Stimulated activated CD8-positive, alpha-beta memory T cell treated with anti-CD3 and anti-CD28 coated beads, Interleukin-4, amount 100 ng/mL, for 1 hour (primary cell): ENCODE data around the gene CSNK2A2.

Experiments used
- DNase-seq, 2 donors: peaks; one replicate each; pipeline ENCODE4 v3.0.0-alpha.2; 2020; ENCODE audit warnings: low read depth in 2 of 2, low spot score in 1 of 2

The CSNK2A2 gene

DNA sequence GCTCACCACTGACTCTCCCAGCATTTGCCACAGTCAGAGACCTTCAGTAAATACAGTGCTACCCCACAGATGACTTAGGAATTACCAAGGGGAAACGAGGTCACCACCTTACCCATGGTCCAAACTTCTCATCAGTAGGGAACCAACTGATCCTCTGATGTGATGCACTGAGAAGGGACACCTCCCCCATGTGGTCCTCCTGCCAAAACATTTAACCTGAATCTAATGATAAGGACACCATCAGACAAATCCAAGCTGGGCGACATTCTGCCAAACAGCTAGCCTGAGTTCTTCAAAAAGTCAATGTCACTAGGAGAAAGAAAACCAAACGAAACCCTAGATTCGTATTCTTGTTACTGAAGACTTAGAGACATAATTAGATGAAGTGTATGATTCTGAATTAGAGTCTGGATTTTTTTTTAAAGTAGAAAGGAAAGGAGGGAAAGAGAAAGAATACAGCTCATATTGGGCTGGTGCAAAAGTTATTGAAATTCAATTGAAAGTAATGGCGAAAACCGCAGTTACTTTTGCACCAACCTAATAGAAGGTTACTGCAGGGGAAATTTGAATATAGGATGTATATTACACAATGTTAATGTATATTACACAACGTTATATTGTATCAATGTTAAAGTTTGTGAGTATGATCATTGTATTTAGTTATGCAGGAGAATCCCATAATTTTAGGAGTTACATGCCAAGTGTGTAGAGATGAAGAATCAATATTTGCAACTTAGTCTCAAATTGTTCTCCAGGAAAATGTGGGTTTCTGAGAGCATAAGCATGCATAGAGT, 2.3 kb upstream of the CSNK2A2 start:
- DNase-seq = no peak

DNA sequence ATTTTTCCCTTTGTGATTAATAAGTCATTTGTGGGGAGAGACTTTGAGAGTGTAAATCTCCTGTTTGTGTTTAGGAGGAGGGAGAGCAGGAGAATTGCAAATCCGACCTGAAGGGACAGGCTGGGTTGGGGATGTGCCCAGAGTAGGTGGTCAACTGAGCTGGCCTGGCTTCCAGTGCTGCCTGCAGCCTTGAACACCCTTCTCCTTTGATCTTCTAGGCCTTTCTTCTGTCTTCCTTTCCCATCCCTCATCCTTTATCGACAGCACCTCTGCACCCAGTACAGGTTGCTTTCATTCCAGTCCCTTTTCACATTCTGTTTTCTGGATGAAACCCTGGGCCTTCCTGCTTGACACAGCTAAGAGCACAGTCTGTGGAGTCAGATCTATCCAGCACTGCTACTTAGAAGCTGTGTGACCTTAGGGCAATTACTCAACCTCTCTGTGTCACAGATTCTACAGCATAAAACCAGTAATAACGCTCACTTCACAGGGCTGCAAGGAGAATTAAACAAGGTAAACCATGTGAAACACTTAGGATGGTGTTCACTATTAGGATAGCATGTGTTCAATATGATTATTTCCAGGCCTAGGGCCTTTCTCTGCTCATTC, 1.0 kb upstream of the CSNK2A2 start:
- DNase-seq = no peak

DNA sequence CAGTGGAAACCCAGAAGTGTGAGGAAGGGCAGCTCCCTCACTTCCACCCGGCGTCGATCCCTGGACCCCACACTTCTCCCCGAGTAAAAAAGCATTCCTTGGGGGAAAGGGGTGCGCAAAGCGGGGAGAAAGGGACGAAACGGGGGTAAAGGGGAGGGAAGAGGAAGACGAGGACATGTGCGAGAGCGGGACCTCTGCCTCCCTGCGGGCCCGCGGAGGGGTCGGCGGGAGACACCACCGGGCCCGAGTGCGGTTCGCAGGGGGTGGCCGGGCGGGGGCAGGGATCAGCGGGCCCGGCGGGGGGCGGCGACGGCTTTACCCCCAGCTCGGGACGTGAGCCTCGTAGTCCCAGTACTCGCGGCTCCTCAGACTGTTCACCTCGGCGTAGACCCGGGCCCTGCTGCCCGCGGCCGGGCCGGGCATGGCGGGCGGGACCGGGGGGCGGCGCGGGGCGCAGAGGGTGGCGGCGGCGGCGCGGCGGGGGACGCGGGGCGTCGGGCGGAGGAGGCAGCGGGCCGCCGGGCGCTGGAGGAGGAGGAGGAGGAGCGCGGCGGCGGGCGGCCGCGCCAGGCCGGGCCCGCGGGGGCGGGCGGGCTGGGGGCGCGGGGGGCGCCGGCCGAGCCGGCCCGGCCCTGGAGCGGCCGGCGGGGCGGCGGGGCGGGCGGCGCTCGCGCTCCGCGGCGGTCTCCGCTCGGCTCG, 443 bp downstream of the CSNK2A2 start:
- DNase-seq = no peak

DNA sequence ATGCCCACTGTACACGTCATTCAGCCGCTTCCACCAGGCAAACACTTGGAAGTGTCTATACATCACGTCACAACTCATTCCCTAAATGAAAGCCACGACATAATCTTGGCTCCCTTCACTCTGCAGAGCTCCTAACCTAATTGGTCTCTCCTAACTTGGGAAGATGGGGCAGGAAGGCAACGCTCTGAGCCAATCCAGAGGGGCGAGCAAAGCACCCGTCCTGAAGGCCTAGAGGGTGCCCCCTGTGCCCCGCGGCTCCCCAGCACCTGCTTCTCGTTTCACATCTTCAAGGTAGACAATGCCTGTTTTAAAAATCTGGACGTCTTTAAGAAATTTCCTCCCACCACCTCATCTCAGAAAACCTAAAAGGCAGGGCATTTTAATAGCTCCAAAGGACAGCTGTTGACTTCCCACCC, 1.0 kb downstream of the CSNK2A2 start:
- DNase-seq = no peak

DNA sequence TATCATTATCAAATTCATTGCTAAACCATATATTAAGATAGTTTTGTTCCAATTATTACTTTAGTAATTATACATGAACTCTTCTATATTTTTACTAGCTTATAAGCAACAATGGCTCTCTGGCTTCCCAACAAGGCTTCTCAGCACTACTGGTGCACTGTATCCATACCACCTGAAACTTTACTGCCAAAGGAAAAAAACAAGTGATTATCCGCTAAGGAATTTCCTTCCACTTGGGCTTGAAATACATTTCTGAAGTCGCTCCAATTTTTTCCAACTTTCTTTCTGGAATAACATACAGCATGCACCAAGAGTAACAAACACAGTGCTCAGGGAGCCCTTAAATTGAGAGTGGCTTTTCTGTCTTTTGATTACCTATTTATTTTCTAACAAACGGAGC, 2.1 kb downstream of the CSNK2A2 start:
- DNase-seq = no peak

DNA sequence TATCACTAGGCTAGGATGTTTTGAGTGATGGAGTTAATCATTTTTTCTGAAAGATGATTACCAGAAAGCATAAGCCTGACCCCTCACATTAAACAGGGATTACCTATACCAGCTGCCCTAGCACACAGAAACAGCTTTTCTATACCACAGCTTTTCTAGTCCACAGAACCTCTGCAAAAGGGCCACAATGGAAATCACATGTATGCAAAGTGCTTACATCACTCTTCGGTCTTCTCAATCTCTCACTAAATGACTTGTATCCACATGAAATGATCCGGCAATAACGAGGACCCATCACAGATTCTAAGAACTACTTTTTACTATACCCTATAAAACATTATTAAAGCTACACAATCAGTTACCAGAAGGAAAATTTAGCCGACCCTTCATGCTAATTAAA, 2.6 kb downstream of the CSNK2A2 start:
- no peak for DNase-seq

DNA sequence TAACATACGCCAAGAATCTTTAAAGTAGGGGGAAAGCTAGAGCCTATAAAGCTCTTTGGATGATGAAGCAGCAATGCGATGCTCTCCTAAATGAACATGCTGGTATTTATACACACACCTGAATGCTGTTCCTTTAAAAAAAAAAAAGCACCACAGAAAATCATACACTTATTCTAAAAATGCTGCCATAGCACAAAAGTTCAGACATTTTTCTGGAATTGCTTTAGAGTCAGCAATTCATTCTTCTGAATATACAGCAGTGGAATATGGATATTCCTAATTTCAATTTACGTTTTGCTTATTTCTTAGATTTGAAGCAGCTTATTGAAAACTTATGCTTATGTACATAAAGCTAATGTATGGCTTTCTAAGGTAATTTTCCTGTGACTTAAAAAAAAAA, 3.1 kb downstream of the CSNK2A2 start:
- no peak for DNase-seq

DNA sequence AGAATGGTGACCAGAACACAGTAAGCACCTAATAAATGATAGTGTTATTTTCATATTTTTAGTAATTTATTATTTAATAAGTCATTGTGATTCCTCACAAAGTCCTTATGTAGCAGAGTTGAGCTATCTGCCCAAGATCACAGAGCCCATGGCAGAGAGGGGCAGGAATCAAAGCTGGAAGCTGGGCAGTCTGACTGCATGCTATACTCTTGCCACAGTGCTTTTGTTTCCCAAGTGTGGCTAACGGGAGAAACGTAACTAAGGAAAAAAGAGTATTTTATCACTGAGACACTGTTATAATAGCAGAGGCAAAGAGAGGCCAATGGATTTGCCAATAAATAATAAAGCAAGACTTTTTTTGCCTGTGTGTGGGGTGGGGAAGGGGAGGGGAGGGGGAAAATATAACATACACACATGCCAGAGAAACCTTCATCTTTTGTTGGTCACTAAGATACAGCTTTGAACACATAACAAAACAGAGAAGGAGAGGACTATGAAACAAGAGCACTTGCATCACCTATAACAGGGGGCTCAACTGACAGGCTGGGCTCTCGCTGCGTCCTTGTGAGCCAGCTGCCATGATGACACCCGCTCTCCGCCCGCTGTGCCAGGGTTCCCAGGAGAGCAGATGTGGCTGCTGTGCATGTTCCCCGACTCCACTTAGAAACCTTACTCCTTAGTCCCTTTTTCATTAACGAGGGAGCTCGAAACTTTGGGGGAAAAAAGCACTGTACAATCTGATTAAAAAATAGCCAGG, 10.1 kb downstream of the CSNK2A2 start:
- DNase-seq = no peak

DNA sequence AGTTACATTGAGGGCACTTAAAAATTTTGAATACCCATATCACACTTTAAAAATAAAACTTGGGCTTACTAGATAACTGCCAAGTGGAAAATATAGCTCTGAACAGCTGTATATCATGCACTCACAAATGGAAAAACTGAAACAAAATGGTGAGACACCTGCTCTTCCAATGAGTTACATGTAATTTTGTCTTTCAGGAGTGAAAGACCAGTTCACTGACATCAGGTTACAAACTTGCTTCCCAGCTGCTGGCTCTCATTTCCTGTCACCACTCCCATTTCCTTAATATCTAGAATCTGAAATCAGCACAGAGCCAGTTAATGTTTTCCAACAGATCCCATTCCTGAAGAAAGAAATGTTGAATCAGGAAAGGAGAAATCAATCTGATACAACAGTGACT, 10.8 kb downstream of the CSNK2A2 start:
- DNase-seq = no peak

DNA sequence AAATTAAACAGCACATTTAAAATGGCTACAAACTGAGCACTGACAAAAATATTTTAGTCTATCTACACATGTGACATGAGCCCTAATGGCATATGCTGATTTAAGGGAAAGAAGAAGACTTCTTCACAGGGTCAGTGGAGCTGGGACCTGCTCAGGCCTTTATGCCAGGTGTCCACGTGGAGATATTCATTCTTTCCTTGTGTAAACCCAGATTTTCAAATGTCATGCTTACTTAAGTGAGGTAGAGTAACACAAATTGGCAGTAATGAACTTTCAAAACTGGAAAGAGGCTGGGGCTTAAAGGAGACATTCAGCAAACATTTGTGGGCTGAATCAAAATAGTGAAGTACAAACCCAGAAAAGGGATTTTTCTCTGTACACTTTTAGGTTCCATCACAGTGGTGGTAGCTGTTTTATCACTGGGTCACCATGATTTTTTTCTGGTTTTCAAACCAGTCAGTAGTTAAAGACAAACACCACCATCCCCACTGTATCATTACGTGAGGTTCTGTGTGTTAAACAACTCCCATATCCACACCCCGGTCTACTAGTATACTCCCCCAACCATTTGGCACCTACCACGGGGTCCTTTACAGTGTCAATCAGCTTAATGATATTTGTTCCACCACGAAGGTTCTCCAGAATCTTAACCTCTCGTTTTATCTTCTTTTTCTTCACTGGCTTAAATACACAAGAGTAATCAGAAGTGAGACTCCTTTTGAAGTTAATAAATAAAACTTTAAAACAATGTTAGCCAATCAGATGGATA, 11.5 kb downstream of the CSNK2A2 start:
- DNase-seq = no peak

DNA sequence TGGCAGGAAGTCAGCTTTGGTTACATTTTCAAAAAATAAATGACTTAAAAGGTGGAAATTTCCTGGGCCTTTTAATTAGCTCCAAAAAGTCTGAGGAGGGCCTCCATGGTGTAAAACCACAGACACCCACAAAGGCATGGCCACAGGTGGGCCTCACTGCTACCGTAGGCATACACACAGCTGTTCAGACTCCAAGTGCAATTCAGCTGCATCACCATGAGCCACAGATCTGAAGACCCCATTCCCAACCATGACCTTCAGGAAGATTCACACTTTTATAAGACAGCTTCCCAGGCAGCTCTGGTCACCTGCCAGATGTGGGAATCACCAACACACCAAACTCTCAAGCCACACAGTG, 20.6 kb downstream of the CSNK2A2 start:
- no peak for DNase-seq

DNA sequence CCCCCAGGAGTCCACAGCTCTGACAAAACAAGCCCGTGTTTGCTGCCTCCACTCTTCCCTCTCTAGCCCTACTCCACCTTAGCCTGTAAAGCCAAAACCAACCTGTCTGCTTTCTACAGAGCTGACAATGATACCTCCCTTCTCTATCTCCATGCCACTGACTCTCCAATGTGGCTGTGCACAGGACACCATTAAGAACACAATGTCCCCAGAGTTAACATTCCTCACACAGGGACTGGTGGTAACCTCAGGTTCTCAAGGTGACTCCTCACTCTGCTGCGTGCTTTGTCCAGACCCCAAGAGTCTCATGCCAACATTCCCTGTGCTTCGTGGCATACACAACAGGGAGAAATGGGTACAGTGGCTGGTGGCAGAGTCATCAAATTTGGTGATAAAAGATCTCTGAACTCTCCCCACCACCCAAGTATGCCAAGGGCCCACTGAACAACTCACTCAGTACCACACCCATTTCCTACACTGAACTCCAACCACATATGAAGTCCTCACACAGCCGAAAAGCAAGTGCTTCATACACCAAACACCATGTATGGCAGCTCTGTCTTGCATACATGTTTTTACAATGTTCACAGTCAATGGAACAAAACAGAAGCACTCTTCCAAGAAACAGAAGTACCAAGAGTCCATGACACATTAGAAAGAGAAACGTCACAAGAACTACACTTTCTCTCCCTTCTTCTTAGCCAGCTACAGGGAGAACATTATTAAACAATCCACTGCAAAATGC, 21.1 kb downstream of the CSNK2A2 start:
- DNase-seq = no peak

DNA sequence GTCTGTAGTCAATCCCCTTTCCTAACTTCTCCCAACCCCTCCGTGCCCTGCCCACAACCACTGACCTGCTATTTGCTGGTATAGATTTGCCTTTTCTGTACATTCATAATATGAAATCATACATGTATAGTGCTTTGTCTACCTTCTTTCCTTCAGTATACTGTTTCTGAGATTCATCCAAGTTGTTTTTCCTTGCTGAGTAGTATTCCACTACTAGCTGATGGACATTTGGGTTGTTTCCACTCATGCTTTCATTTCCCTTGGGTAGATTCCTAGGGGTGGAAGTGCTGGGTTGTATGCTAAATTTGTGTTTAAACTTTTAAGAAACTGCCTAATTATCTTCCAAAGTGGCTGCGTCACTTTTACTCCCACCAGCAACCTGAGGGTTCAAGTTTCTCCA, 27.7 kb downstream of the CSNK2A2 start:
- no peak for DNase-seq

DNA sequence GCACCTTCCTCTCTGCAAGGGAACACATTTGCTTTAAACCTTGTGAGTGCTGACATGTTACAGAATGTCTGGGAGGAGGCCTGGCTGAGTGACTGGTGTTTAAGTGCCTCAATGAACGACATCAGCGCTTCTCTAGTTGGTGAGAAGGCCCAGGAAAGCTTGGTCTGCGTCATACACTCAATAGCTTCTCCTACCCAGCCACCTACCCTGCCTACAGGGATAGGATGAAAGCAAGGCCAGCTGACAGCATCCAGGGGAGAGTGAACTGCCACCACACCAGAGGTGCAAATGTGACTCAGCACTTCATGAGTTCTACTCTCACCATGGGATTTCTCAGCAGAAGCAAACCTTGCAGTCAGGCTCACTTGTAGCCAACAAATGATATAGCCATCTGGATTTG, 37.1 kb downstream of the CSNK2A2 start:
- DNase-seq = no peak

DNA sequence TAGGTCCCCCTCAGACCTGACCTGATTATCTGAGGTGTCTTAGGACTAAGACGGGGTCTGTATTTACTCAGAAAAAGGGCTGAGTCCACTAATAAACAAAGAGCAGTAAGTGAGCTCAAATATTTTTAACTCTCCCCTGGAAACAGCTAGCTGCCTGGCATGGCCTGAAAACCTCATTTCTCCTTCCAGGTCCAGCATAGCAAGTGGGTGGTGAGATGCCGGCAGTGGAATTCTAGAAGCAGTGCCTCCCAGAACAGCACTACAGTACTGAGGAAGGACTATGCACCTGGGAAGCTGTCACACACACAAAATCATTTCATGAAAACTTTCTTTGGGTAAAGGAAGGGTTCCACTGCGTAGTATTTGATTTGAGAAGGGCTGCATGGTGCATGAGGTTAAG, 39.2 kb downstream of the CSNK2A2 start:
- no peak for DNase-seq

DNA sequence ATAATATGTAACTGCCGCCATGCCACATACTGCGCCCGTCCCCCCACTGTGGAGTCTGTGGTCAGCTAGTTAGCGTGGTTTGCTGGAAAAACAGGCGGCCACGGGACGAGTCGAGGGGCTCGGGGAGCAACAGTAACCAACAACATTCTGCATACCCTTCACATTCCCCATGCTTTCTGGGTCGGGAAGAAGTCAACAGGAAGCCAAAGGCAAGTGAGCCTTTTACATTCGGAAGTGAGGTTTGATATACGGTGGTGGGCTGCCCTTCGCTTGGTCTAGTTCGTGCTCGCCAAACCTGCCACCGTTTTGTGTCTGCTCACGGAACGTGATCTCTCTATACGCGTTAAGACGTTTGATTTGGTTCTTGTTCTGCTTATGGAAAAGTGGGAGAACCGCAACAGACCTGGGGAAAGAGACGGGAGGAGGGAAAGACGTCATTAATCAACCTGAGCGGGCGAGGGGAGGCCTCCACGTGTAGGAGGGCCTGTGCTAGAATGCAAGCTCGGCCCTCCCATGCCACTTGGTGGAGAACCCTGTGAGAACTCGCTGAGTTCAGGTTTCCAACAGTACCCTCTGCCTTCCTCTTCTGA, 39.9 kb downstream of the CSNK2A2 start:
- no peak for DNase-seq

DNA sequence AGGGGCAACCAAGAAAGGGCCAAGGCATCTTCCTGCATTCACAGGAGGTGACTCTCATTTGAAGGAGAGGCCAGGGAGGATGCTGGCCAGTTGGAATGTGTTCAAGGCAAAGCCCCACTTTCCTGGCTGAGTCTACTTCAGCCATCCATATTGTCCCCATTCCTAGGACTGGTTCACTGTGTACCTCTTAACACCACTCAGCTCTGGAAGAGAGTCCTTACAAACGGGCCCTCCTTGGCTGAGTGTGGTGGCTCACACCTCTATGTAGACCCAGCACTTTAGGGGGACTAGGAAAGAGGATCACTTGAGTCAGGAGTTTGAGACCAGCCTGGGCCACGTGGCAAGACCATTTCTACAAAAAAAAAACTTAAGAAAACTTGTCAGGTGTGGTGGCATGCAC, 40.7 kb downstream of the CSNK2A2 start:
- DNase-seq = no peak

DNA sequence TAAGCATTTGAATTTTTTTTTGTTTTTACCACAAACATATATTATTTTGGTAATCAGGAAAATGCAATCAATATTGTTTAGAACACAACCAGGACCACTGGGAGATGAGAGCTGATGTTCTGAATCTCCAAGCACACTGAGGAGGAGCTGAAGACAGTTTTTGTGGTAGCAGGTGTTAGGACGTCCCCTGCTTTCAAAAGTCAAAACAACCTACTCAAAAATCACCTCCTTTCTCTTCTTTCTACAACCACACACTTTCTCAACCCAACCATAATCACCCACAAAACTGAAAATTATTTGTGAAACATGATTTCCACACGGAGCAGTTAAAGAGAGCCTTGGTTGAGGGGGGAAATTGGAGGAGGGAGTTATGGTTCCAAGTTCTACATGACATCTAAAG, 42.1 kb downstream of the CSNK2A2 start:
- no peak for DNase-seq

DNA sequence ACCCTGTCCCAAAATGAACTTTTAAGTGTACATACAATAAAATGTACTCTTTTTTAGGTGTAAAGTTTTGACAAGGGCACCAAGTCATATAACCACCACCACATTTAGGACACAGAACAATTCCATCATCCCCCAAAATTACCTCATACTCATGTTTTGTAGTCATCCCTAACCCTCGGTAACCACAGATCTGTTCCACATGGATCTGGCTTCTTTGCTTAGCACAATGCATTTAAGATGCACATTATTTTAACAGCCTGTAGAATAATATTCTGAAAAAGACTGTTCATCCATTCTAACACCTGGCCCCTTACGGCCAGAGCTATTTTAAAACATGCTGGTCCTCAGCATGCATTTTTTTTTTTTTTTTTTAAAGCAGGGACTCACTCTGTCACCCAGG, 43.6 kb downstream of the CSNK2A2 start:
- no peak for DNase-seq
